Gastrocnemius medialis (tissue), 4 donors: ENCODE data around the gene ZC3H12C. TPM values are rescaled to one million over a fixed set of nuclear protein-coding genes. Genes with fewer than 3 reads are reported as not detected.

Experiments used
- ATAC-seq, 2 donors: fragments of 150-250 bp; one replicate each; pipeline ENCODE4 v1.9.1; 2016
- DNase-seq, 2 donors: peaks; one replicate each; pipeline ENCODE4 v3.0.0-alpha.2; 2019
- H3K27ac ChIP-seq, 4 donors: fragments of 200-600 bp; sonication (generic); 1 replicate in 1 of 4; 2 replicates in 3 of 4; pipeline ENCODE4 v1.5.1; 2016 to 2018; ENCODE audit warnings: mild to moderate bottlenecking in 2 of 4, moderate library complexity in 1 of 4
- H3K27me3 ChIP-seq, 3 donors: fragments of 200-600 bp; sonication (generic) in 2 of 3; 1 replicate in 1 of 3; 2 replicates in 2 of 3; pipeline versions ENCODE4 v1.5.1 to v1.6.0; 2016 to 2019; ENCODE audit warnings: mild to moderate bottlenecking in 1 of 3, moderate library complexity in 1 of 3
- H3K36me3 ChIP-seq, 2 donors: fragments of 200-600 bp; sonication (generic) in 1 of 2; one replicate each; pipeline ENCODE4 v1.5.1; 2017 to 2018
- H3K4me1 ChIP-seq, 2 donors: fragments of 200-600 bp; sonication (generic) in 1 of 2; one replicate each; pipeline ENCODE4 v1.5.1; 2016 to 2017; ENCODE audit warnings: mild to moderate bottlenecking in 2 of 2
- H3K4me3 ChIP-seq, 4 donors: fragments of 200-600 bp; sonication (generic) in 3 of 4; 1 replicate in 1 of 4; 2 replicates in 3 of 4; pipeline ENCODE4 v1.5.1; 2016 to 2019; ENCODE audit warnings: mild to moderate bottlenecking in 2 of 4
- H3K9me3 ChIP-seq, 3 donors: fragments of 200-600 bp; sonication (generic) in 2 of 3; 1 replicate in 1 of 3; 2 replicates in 2 of 3; pipeline ENCODE4 v1.5.1; 2016 to 2019
- CTCF ChIP-seq, 5 experiments: fragments of 450-650 bp in 3 of 5; fragments of 200-600 bp in 2 of 5; sonication (generic) in 2 of 5; IDR thresholded peaks in 4 of 5; conservative IDR thresholded peaks in 1 of 5; 1 replicate in 4 of 5; 2 replicates in 1 of 5; pipeline ENCODE4 v1.5.1; 2016 to 2019; ENCODE audit warnings: antibody characterized with exemption in 5 of 5, mild to moderate bottlenecking in 3 of 5, moderate library complexity in 3 of 5
- POLR2A ChIP-seq, 2 donors: fragments of 450-650 bp; IDR thresholded peaks; one replicate each; pipeline ENCODE4 v1.6.1; 2017; ENCODE audit warnings: antibody characterized with exemption in 2 of 2, mild to moderate bottlenecking in 2 of 2, moderate library complexity in 2 of 2
- in situ Hi-C, 4 donors: fragments of 200-750 bp; cut with MboI; loops; one replicate each; pipeline versions ENCODE4 v1.15.0 to v1.8.0; 2017; ENCODE audit warnings: low sequenced_read_pairs in 4 of 4
- intact Hi-C: fragments of 100-400 bp; cut with DNase I; formaldehyde crosslinking; loops from one replicate; pipeline ENCODE4 v1.15.1; 2023; ENCODE audit warnings: low total_unique reads
- total RNA-seq, 4 donors: library from RNA; depleted of rRNA; stranded (reverse); fragments of >200 nt; gene quantifications; one replicate each; pipeline versions ENCODE4 v1.1.0 to v1.2.3, GENCODE V29; 2016

ZC3H12C gene
- total RNA-seq, 4 donors from 2014 or later: 20.9 to 41.1 (median 30.9) TPM

- in situ Hi-C loops (loop anchor here in 1 of 4 donors (25.0 kb wide), 1 partner anchor 1063 kb away; the partner anchor contains the start of gene POU2AF2), intact Hi-C loops (loop anchor here (10.0 kb wide), 1 partner anchor 230 kb away; no protein-coding TSS in a partner anchor)
- DNase-seq: no peak
- TF ChIP-seq POLR2A (IDR thresholded peaks at IDR 0.05): no peak
- TF ChIP-seq CTCF (IDR thresholded peaks at IDR 0.05 in 4 of 5, conservative IDR thresholded peaks at IDR 0.05 in 1 of 5): no peak
- H3K27ac ChIP-seq: no peak overlapping the region
- peaks cover 0 to 7% of the 10 kb centered on the region in 2 donors for H3K4me1 ChIP-seq
- no peak overlapping the region for H3K4me3 ChIP-seq
- H3K27me3 ChIP-seq: no peaks in the 10 kb centered on the region
- no peak for ATAC-seq
- peaks cover 0 to 2% of the 10 kb centered on the region in 2 donors for H3K36me3 ChIP-seq
- H3K9me3 ChIP-seq: no peaks in the 10 kb centered on the region
Observed at GRCh38 chr11:110174645-110175310, 81.6 kb downstream of the ZC3H12C start.

GRCh38 chr11:110176366-110177085 is 83.3 kb downstream of the ZC3H12C start:
- intact Hi-C loops (loop anchor here (10.0 kb wide), 1 partner anchor 232 kb away; no protein-coding TSS in a partner anchor), in situ Hi-C loops (loop anchor here in 1 of 4 donors (25.0 kb wide), 1 partner anchor 1061 kb away; the partner anchor contains the start of gene POU2AF2)
- ATAC-seq (no peak), DNase-seq (no peak)
- H3K36me3 ChIP-seq: no peaks in the 10 kb centered on the region
- TF ChIP-seq POLR2A (IDR thresholded peaks at IDR 0.05): no peak
- TF ChIP-seq CTCF (IDR thresholded peaks at IDR 0.05 in 4 of 5, conservative IDR thresholded peaks at IDR 0.05 in 1 of 5): no peak
- H3K4me3 ChIP-seq: no peak overlapping the region
- H3K4me1 ChIP-seq: peaks cover 0 to 7% of the 10 kb centered on the region in 2 donors
- H3K27ac ChIP-seq: no peak overlapping the region
- no peaks in the 10 kb centered on the region for H3K27me3 ChIP-seq
- H3K9me3 ChIP-seq: no peaks in the 10 kb centered on the region

- in situ Hi-C loops (loop anchor here in 1 of 4 donors (25.0 kb wide), 1 partner anchor 1060 kb away; the partner anchor contains the start of gene POU2AF2), intact Hi-C loops (loop anchor here (10.0 kb wide), 1 partner anchor 232 kb away; no protein-coding TSS in a partner anchor)
- ATAC-seq (no peak), DNase-seq (no peak)
- Histone ChIP-seq H3K9me3 (no peaks in the 10 kb centered on the region), H3K4me3 (no peak overlapping the region), H3K27ac (no peak overlapping the region), H3K27me3 (no peaks in the 10 kb centered on the region), H3K36me3 (no peaks in the 10 kb centered on the region), H3K4me1 (peaks cover 0 to 7% of the 10 kb centered on the region in 2 donors)
- TF ChIP-seq POLR2A (IDR thresholded peaks at IDR 0.05) (no peak), CTCF (IDR thresholded peaks at IDR 0.05 in 4 of 5, conservative IDR thresholded peaks at IDR 0.05 in 1 of 5) (no peak)
Observed at GRCh38 chr11:110177086-110177456, 83.9 kb downstream of the ZC3H12C start.

GRCh38 chr11:110179064-110179463 is 85.9 kb downstream of the ZC3H12C start:
- no peak for ATAC-seq
- in situ Hi-C loops (loop anchor here in 1 of 4 donors (25.0 kb wide), 1 partner anchor 1058 kb away; the partner anchor contains the start of gene POU2AF2), intact Hi-C loops (loop anchor here (10.0 kb wide), 1 partner anchor 234 kb away; no protein-coding TSS in a partner anchor)
- H3K27me3 ChIP-seq: no peaks in the 10 kb centered on the region
- TF ChIP-seq CTCF (IDR thresholded peaks at IDR 0.05 in 4 of 5, conservative IDR thresholded peaks at IDR 0.05 in 1 of 5): no peak
- no peak for TF ChIP-seq POLR2A (IDR thresholded peaks at IDR 0.05)
- no peak overlapping the region for H3K27ac ChIP-seq
- H3K36me3 ChIP-seq: no peaks in the 10 kb centered on the region
- DNase-seq: no peak
- no peaks in the 10 kb centered on the region for H3K9me3 ChIP-seq
- no peak overlapping the region for H3K4me3 ChIP-seq
- H3K4me1 ChIP-seq: peaks cover 0 to 3% of the 10 kb centered on the region in 2 donors
